ENCODE results near the gene SYVN1.
"Not testable (repeated sequence)": the region's sequence is repeated elsewhere in the genome, so short reads cannot be mapped to it uniquely, and the experiment has no call there.

Gene SYVN1

DNA sequence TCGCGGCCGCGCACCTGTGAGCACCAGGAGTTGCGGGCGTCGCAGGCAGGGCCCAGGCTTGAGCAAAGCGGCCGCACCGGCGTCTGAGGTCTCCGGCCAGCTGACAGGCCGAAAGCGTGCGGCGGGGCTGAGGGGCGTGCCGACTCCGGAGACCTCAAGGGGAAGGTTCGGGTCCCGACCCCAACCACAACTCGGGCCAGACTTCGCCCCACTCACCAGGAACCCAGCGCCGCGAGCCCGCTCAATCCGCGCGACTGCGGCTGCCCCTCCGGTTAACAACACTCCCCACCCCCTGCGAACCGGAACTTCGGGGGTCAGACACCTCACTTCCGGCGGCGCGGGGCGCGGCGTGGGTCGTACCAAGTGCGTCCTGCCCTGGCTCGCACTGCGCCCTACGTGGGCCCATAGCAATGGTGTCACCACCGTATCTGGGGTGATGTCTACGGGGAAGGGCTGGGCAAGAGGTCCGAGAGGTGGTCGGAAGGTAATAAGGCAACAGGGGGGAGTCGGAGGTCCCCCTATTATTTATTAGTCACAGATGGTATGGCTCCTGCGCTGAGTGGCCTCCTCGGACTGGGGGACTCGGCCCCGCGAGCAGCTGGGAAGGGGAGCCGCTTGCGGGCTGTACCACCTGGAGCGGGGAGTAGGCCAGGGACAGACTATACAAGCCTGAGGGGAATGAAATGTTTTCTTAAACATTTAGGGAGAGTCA, at the start of gene SYVN1:
Gene SYVN1, minus strand, starts transcription at position 280 of the 712 bp plus-strand sequence. CDS start 918 bp downstream, outside the sequence.
- peak within 1 kb of the TSS; percentile 94 for H3K4me3 ChIP-seq (ENCODE audit: low read depth, low read length)

GRCh38 chr11:65183201-65183891, 49.0 kb upstream of the SYVN1 start:
- peak overlapping the region; percentile 74 for H3K4me3 ChIP-seq (ENCODE audit: low read depth, low read length)

DNA sequence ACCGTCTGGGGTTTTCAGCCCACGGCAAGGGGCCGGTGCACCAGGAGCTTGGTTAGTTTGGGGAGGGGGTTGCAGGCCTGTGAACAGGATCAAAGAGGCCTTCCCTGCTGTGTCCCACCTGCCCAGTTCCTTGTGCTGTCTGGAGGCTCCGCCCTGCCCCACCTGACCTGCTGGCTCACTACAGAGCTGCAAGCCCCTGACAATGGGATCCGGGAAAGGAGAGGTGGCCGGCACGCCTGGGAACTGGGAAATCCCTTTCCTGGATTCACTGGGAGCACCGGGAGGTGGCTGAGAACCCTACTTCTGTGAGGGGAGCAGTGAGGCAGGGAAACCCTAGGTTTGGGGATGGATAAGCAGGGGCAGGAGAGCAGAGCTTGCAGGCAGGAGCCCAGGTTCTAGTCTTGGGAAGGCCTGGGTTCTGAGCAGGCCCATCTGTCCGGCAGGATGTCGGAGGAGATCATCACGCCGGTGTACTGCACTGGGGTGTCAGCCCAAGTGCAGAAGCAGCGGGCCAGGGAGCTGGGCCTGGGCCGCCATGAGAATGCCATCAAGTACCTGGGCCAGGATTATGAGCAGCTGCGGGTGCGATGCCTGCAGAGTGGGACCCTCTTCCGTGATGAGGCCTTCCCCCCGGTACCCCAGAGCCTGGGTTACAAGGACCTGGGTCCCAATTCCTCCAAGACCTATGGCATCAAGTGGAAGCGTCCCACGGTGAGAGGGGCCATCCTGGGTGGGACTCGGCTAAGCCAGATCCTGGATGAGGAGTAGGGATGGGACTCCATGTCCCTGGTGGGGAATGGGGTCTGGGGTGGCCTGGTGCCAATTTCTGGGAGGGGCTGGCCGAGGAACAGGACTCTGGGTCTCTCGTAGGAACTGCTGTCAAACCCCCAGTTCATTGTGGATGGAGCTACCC, 48.2 kb upstream of the SYVN1 start:
- peak overlapping the region; percentile 74 for H3K4me3 ChIP-seq (ENCODE audit: low read depth, low read length)

GRCh38 chr11:65181569-65182257, 47.4 kb upstream of the SYVN1 start, which contains the start of gene CAPN1:
Gene CAPN1 (plus strand): TSS chr11:65181928. CDS start chr11:65182702, 774 bp downstream.
- peak within 1 kb of the TSS; percentile 76 for H3K4me3 ChIP-seq (ENCODE audit: low read depth, low read length)

DNA sequence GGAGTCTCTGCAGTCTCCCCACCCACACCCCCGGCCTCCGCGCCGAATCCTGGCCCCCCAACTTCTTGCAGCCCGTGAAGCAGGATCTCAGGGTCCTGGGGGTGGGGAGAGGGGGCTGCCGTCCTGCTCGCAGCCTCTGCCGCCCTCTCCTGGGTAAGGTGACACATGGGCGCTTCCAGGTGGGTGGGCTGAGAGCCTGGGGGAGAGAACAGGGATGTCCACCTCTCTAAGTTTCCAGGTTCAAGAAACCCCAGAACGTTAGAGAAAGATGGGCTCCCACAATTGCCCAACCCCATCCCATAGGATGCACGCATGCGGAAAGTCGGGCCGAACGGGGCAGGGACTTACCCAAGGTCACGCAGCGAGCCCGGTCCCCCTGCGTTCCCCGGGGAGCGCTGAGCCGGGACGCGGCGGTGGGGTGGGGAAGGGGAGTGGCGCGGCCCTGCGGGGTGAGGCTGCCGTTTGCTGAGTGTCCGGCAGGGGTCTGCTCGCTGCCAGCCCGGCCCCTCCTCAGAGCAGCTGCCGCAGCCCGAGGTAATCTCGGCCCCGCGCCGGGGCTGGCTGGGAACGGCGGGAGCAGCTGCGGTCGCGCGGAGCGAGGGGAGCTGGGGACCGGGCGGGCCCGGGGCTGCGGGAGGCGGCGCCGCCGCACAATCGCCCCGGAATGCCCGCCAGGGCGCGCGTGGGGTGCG, 46.7 kb upstream of the SYVN1 start:
- peak overlapping the region; percentile 76 for H3K4me3 ChIP-seq (ENCODE audit: low read depth, low read length)

DNA sequence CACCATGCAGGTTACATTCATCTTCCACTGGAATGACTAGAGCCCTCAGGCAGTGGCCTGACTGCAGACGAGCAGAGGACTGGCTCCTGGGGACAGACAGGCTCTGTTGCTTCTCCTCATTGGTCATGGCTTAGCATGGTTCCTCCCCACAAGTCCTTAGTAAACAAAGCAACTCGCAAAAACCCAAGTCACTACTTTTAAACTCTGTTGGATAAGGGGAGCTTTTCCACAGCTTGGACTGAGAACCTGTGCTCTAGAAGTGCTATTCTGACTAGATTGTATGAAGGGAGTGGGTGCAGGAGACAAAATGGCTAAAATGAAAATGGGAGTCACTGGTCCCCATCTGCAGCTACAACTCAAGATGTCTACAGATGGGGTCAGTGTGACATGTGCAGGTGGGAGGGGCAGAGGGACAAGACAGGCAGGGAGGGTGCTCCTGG, 40.3 kb upstream of the SYVN1 start:
- not testable (repeated sequence) for H3K4me3 ChIP-seq (ENCODE audit: low read depth, low read length)

DNA sequence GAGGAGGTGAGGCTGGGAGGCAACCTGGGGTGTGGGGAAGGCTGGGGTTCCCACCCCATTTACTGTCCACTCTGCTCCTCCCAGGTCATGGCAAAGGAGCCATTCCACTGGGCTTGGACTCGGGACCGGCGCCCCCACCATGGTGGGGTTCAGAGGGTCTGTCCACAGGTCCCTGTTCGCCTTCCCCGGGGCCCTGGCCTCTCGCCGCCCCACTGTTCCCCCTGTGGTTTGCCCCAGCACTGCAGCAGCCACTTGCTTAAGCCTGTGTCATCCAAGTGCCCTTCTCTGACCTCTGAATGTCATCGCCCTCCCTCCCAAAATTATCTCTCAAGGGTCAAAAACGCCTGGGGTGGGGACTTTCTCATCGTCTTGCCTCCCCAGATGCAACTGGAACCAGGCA, 38.3 kb upstream of the SYVN1 start:
- H3K4me3 ChIP-seq (ENCODE audit: low read depth, low read length): no peak overlapping the region

DNA sequence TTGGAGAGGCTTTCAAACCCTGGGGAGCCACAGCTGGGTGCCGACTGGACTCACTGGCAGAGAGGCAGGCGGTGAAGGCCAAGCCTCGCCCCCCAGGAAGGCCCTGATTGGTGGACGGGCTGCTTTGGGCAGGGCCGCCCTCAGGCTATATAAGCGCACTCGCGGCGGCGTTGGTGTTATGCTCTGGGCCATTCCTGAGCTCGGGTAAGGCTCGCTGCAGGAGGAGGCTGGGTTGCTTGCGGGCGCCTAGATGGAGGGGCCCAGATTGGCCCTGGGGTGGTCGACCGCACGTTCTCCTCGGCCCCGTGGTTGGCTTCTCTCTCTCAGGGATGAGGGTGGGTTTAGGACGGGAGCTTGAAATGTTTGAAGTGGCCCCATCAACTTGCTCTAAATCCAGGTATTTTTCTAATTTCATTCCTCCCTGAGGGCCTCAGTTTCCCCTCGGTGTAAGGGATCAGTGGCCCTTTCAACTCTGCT, 35.8 kb upstream of the SYVN1 start, which contains the start of gene SPDYC:
Gene SPDYC, plus strand, starts transcription at position 176 of the 477 bp plus-strand sequence. CDS start 1,125 bp downstream, outside the sequence.
- H3K4me3 ChIP-seq (ENCODE audit: low read depth, low read length): no peak within 1 kb of the TSS

- no peak overlapping the region for H3K4me3 ChIP-seq (ENCODE audit: low read depth, low read length)
These were observed 34.9 kb upstream of the SYVN1 start for GRCh38 chr11:65169164-65169641.

DNA sequence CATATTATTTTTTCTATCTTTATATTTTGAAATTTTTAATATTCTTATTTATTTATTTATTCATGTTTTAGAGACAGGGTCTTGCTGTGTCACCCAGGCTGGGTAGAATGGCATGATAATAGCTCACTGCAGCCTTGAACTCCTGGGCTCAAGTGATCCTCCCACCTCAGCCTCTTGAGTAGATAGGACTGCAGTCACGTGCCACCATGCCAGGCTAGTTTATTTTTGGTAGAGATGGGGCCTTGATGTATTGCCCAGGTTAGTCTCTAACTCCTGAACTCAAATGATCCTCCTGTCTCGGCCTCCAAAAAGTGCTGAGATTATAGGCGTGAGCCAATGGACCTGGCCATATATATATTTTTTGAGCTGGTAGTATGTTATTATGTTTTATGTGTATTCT, 33.3 kb upstream of the SYVN1 start:
- no peak overlapping the region for H3K4me3 ChIP-seq (ENCODE audit: low read depth, low read length)

DNA sequence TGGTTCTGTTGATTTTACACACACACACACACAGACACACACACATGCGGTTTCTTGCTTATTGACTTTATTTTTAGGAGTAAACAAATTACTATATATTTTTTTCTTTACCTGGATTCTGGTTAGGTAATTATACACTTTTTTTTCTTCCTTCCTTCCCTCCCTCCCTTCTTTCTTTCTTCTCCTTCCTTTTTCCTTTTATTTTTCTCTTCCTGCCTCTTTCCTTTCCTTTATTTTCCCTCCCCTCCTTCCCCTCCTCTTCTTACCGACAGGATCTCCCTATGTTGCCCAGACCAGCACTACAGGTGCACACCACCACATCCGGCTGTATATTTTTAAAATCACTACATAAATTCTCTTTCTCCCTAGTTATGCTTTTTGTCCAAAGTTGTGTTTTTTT, 32.6 kb upstream of the SYVN1 start:
- no peak overlapping the region for H3K4me3 ChIP-seq (ENCODE audit: low read depth, low read length)

- H3K4me3 ChIP-seq (ENCODE audit: low read depth, low read length): no peak overlapping the region
These were observed 31.3 kb upstream of the SYVN1 start for GRCh38 chr11:65165410-65166317.

DNA sequence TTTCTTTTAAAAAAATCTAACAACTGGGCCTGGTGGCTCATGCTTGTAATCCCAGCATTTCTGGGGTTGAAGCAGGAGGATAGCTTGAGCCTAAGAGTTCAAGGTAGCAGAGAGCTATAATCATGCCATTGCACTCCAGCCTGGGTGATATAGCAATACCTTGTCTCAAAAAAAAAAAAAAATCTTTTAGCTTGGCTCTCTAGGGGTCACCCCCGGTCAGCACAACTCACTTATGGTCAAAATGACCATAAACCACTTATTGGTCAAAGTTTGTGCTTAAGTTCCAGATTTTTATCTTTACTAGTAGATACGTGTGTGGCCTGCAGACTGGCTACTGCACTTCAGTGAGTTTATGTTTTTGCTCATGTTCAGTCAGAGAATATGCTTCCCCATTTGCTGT, 29.4 kb upstream of the SYVN1 start:
- H3K4me3 ChIP-seq (ENCODE audit: low read depth, low read length): no peak overlapping the region

DNA sequence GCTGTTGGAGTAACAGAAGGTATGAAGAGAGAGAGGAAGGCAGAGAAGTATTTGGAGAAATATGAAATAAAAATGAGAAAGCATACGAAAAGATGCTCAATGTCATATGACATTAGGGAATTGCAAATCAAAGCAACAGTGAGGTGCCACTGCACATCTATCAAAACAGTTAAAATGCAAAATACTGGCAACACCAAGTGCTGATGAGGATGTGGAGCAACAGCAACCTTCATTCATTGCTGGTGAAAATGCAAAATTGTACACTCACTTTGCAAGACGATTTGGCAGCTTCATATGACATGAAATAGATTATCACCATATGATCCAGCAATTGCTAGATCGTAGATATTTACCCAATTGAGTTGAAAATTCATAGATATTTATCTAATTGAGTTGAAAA, 26.3 kb upstream of the SYVN1 start:
- no peak overlapping the region for H3K4me3 ChIP-seq (ENCODE audit: low read depth, low read length)

DNA sequence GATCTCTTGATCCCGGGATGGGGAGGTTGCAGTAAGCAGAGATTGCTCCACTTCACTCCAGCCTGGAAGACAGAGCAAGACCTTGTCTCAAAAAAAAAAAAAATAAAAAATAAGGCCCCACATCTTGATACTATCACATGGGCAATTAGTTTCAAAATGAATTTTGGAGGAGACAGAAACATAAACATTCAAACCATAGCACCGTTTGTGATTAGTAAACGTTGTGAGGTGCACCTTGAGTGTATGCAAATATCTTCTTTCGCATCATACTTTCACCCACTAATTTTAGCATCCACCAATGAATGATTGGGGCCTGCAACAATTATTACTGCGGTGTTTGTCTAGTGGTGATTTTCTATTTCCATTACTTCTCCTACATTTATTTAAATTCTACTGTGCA, 24.7 kb upstream of the SYVN1 start:
- H3K4me3 ChIP-seq (ENCODE audit: low read depth, low read length): no peak overlapping the region

DNA sequence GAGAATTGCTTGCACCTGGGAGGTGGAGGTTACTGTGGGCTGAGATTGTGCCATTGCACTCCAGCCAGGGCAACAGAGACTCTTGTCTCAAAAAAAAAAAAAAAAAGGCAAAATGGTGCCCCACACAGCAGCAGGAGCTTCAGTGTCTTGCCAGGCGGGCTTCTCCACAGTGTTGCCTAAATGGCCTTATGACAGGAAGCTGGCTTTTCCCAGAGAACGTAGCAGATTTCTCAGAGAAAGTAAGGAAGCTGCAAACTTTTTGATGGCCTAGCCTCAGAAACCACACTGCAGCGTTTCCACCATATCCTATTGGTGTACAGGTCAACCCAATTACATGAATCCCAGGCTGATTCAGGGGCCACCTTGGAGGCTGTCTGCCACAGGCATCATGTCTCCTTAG, 23.0 kb upstream of the SYVN1 start:
- no peak overlapping the region for H3K4me3 ChIP-seq (ENCODE audit: low read depth, low read length)

DNA sequence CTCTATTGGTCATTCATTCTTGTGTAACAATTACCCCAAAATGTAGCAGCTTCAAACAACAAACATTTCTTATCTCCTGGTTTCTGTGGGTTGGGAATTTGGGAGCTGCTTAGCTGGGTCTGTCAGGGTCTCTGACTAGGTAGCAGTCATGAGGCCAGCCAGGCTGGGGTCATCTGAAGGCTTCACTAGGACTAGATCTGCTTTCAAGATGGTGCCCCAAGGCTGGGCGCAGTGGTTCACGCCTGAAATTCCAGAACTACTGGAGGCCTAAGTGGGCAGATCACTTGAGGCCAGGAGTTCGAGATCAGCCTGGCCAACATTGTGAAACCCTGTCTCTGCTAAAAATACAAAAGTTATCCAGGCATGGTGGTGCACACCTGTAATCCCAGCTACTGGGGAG, 22.6 kb upstream of the SYVN1 start:
- no peak overlapping the region for H3K4me3 ChIP-seq (ENCODE audit: low read depth, low read length)

GRCh38 chr11:65156256-65156655, 21.9 kb upstream of the SYVN1 start:
- H3K4me3 ChIP-seq (ENCODE audit: low read depth, low read length): no peak overlapping the region

GRCh38 chr11:65152122-65152521, 17.8 kb upstream of the SYVN1 start:
- no peak overlapping the region for H3K4me3 ChIP-seq (ENCODE audit: low read depth, low read length)
